NCI-H748 treated with DMSO at 0.1 percent for 48 hours (cell line): ENCODE measurements around the gene BRSK2.
"Not testable (repeated sequence)": the region's sequence is repeated elsewhere in the genome, so short reads cannot be mapped to it uniquely, and the experiment has no call there.

Source experiments
- DNase-seq: peaks from one replicate; lab custom pipeline; 2025; lab: John Stamatoyannopoulos, UW

BRSK2 gene

DNA sequence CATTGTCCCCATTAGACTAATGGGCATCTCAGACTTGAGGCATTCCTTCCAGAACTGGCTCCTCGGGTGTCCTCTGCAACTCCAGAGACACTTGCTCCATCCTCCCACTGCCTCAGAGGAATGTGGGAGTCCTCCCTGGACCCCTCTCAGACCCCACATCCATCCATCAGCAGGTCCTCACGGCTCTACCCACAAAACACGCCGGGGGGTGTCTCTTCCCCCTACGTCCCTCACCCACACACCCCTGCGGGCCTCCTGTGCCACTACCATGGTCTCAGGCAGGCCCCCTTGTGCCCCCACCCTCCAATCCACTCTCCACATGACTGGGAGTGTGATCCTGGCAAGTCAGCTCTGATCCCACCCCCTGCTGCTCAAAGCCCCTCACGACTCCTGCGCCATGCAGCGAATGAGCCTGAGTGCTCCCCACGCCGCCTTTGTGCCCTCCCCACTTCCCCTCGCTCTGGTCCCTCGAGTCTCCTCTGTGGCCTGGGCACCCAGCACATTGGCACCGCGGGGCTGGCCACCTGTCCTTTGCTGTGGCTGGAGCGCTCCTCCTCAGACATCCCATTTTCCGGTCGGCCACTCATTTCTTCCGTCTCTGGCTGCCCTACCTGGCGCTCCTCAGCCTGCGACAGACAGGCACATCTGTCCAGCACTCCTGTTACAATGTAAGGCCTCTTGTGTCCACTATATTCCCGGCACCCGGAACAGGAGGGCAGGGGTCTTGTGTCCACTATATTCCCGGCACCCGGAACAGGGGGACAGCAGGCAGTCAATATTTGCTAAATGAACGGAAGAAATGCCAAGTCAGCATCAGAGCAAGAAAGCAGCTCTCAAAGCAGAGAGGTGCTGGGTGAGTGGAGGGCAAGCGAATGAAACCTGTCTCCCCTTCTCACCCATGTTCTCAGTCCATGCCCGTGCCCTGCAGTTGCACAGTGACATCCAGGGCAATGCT, 111.0 kb downstream of the BRSK2 start:
- no peak for DNase-seq

DNA sequence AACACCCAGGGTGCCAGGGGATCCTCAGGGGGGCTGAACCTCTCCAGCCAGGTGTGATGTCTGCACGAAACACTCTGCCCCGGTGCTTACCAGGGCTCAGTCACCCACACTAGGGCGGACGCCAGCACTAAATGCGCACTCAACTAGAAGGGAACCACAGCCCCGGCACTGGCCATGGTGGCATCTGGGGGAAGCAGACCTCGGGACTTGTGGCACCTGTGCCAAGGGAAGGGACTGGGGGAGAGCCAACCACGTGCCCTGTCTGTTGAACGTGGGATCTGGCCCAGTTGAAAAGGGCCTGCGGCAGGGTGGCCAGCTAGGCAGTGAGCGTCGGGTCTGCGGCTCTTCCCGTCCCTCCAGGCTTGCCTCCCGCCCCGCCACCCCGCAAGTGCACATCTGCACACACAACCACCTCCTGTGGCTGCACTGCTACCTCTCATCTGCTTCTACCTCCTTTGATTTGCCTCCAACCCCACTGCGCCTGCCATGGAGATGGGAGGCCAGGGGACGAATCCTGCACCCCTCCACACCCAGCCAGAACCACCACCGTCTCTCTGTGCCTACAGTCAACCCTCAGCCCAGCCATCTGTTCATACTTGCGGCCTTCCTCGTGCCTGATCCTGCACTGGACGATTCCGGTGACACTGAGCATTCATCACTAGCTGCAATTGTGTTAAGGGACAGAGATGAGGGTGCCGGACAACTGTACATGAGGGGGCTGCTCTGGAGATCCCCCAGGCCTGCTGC, 111.9 kb downstream of the BRSK2 start:
- no peak for DNase-seq

DNA sequence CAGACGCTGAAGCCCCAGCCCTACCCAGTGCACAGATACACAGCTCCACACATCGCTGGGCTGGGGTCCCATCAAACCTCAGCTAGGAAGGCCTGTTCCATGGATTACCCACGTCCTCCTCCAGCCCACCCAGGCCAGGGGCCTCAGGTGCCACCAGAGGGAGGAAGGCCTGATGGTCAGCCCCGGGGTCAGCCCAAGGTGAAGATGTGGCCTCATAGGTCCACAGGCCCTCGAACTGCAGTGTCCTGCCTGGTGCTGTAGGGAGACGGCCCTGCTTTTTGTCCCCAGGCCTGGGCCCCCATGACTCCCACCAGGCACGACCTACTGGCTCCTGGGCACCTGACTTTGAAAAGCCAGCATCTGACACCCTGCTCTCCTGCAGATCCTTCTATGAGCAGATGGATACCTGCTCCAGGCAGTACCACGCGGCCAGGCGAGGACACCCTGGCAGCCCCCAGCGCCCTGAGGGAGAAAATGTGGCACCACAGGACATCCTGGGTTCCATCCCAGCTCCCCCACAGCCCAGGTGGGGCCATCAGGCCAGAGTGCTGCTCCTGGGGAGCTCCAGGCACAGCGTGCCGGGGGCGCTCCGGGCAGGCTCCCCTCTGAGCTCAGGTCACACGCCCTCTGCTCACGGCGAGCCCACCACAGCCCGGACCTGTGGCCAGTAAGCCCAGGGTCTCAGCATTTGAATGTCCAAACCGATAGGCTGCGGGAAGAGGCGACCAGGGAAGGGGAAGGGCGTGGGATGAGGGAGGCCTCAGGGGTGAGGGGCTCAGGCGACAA, 112.6 kb downstream of the BRSK2 start:
- DNase-seq: no peak

DNA sequence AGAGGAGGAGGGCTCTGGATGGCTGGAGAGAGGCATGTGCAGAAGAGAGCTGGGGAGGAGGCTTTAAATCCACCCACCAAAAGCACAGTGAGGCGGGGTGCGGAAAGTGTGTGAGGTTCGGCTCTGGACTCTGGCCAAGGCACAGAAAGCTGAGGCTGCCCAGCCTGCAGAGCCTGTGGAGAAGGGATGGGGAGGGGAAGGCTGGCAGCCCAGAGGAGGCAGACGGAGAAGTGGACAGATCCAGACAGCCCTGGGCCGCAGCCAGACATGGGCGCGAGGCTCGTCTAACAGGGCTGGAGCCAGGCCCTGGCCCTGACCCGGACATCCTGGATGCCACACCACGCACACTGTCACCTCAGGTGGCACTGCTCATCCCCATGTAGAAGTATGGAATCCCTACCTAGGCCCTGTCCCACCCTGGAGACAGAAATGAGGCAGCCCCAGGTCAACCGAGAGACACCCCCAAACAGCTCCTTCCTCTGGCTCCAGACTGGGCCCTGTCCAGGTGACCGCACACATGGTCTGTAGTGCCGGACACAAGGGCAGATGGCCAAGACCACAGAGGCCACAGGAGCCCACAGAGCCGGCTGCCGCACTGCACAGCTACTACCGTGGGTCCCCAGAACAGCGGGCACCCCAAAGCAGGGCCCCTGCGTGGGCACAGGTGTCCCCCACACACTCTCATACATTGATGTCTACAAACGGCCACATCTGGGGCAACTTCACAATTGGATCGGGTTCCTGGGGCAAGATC, 113.4 kb downstream of the BRSK2 start:
- DNase-seq: no peak

DNA sequence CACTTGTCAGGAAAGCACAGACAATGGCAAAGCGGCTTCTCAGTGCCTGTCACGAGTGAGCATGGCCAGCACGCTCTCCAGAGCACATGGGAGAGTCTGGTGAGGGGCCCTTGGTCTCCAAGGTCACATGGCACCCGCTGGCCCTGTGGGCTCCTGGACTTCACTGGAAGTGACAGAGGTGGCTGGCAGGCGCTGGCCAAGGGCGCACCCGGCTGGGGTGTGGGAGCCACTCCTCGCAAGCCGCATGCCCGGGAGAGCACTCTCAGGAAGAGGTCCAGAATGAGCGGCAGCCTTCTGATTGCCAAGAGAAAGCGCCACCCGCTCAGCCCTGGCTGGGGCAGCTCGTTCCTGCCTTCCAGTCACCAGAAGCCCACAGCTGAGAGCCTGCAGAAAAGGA, 114.0 kb downstream of the BRSK2 start:
- no peak for DNase-seq

DNA sequence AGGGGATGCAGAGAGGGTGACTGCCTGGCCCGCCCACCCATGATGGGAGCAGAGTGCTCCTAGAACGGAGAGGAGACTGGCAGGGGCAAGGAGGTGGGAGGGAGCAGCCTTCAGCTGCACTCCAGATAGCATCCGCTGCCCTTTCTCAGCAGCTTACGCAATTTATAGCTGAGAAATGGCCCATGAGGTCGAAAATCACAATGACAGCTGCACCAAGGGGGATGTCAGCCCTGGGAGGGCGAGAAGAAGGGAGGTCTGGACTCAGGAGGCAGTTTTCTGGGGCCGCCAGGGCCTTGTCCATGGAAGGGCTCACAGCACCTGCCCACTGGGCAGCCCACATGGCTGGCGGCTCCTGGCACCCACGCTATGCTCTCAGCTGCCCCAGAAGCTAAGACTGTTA, 114.4 kb downstream of the BRSK2 start:
- no peak for DNase-seq

DNA sequence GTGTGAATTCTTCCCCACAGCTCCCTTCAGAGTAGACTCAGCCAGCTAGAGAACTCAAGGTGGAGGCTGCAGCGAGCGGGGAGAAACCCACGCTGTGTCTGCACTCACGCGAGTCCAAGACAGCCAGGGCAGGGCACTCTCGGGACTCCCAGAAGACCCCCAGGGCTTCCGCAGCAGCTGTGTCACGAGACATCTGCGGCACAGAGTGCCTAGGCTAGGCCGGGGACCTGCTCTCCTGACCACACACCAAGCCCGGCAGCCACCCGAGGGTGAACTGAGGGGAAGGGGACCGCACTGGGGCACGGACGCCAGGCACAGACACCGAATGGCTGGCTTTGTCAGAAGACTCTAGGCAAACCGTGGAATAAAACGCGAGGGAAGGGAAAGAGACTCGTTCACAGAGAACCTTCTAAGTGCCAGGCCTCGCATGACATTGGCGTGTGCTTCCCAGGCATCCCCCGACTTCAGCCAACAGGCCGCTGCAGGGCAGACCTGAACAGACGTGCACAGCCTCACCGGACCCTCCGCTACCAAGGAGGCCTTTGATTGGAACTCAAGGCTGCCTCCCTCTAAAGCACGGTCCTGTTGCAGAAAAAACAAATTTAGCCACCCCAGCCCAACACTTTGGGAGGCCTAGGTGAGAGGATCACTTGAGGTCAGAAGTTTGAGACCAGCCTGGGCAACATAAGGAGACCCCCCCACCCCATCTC, 115.0 kb downstream of the BRSK2 start:
- no peak for DNase-seq

DNA sequence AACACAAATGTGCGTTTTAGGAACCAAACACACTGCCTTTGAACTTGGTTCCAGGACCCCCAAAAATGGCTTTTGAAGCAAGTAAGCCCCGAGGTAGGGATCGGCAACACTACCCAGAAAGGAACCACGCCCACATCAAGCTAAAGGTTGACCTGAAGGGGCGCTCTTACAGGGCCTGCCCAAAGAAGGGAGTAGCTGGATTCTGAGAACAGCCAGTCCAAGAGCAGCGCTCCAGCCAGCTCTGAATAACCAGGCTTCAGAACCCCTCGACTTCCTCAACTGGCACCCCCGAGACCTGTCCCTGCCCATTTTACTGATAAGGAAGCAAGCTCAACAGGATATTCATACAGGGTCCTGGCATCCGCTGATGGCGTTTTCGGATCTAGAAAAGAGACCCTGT, 115.7 kb downstream of the BRSK2 start:
- DNase-seq: no peak

DNA sequence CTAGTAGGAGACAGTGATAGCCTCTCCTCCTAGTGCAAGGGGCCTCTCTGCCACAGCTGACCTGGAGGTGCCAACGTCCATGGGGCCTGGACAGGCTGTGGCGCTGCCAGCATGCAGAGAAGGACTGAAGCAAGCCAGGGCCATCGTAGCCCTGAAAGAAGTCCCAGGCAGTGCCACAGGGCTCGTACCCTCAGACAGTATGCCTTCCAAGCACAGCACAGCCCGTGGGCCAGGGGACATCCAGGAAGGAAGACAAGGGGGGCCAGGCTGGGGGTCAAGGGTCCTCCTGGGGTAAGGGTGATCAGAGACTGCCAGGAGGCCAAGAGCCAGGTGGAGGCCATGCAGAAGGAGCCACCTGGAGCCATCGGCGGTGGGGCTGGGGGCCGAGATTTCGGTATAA, 117.2 kb downstream of the BRSK2 start:
- no peak for DNase-seq

DNA sequence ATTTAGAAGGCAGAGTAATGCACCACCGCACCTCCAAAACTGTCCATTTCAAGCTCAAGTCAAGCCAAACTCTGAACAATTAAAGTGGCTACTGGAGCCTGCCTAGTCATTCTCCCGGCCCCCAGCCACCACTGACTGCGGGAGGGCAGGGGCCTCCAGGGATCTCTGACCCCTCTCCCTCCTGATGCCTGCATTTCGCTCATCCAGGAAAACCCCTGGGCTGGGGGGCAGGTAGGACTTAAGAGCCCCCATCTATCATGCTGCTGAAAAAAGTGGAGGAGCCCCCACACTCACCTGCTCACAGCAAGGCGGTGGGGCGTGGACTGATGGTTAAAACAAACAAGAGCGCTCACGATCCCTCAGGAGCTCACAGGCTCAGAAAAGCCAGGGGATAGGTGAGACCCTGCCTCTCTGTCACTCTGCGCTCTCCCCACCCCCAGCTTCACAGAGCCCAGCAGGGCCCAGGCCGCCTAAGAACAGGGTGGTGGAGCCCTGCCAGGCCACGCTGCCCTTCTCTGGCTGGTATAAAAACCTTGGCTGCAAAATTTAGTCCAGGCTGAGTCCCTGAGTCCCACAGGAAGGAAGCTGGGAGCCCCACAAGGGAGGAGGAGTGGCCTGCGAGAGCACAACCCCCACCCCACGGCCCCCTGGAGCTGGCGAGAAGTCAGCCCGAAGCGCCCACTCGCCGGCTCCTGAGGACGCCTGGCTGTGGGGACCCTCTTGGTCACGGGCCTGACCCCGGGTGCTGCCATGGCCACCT, 117.8 kb downstream of the BRSK2 start:
- DNase-seq: no peak

DNA sequence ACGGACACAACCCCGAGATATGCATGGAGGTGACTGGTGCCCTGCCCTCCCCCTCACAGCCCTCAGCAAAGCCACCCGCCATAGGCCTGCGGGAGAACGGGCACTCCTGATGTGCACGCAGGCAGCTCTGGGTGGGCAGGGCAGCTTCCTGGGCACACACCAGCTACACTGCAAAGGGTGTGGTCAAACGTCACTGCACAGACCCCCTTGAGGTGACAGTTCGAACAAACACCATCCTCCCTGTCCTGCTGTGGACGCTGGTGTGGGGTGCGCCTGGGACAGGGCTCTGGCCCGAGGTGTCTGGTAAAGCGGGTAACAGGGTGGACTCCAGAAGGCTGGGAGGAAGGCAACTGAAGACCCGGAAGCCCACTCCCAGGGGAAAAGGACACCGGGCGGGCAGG, 118.8 kb downstream of the BRSK2 start:
- no peak for DNase-seq

DNA sequence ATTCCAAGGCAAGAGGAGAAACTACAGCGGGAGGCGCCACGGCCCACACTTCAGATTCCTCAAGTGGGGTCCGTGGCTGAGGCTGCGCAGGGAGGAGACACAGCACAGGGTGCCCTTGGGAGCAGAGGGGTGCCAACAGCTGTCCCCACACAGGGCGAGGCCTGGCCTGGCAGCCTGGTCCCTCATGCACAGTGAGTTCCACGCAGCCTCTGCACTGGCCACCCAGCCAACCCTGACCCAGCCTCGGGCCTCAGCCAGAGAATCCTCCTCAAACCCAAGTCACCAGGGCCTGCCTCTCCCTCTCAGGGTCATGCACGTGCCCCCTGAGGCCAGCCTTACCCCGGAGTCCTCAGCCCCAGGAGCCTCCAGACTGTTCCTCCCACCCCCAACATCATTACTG, 119.3 kb downstream of the BRSK2 start:
- DNase-seq: no peak

DNA sequence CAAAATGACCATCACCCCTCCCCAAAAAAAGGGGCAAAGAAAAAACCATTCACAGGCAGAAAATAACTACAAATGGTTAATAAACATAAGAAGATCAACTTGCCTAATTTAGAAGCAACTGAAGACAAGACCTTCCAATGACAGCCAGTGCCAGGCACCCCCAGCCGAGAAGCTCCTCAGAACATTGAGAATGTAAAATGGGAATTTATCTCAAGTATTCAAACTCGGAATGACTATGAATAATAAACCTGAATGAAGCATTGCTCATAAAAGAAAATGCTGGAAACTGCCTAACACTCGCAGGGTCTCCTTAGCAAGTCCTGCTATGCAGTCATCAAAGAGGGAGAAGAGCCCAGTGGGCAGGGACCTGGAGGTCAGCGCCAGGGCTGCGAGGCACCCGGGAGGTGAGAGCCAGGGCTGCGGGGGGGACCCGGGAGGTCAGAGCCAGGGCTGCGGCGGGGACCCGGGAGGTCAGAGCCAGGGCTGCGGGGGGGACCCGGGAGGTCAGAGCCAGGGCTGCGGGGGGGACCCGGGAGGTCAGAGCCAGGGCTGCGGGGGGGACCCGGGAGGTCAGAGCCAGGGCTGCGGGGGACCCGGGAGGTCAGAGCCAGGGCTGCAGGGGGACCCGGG, 120.0 kb downstream of the BRSK2 start:
- DNase-seq: no peak

DNA sequence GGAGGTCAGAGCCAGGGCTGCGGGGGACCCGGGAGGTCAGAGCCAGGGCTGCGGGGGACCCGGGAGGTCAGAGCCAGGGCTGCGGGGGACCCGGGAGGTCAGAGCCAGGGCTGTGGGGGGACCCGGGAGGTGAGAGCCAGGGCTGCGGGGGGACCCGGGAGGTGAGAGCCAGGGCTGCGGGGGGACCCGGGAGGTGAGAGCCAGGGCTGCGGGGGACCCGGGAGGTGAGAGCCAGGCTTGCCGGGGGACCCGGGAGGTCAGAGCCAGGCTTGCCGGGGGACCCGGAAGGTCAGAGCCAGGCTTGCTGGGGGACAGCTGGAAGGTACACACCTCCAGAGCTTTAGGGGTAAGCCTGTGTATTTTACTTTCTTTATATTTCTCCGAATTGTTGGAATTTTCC, 120.6 kb downstream of the BRSK2 start:
- DNase-seq: not testable (repeated sequence)

DNA sequence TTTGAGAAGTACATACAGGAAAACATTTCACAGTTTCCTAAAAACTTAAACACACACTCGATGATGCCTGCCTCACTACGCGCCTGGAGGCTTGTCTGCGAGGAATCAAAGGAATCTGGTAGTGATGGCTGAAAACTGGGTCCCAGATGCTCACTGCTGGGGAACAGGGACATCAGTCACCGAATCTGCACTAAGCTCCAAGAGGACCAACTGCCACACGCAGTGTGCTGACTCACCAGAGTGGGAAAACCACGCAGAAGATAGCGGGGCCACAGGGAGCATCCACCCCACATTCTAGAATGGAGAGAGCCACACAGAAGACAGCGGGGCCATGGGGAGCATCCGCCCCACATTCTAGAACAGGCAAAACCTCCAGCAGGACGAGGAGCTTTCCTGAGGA, 121.2 kb downstream of the BRSK2 start:
- DNase-seq: no peak

DNA sequence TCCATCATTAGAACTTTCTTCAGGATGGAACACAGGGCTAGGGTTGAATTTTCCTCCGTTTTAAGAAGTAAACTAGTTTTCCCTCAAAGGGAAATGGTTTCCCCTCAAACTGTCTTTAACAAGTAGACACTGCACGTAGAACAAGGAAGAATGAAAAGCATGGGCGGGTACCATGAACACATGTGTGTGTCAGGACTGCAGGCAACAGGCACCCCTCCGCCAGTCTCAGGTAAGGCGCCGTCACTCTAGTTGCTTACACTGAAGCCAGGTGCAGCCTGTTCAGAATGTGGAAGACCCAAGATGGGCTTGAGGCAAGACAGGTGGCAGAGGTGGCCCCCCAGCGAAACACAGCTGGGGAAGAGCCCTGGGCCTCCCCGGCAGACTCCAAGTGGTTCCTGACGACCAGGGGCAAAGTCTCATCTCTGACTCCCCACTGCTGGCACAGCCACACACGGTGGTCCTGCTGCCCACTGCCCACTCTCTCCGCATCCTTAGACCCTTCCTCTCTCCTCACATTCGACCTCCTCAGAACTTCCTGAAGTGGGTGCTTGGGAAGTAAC, 122.3 kb downstream of the BRSK2 start:
- DNase-seq: no peak
